Mucosa of gallbladder (tissue), 1 donor: ENCODE results near the gene TPPP2. TPM values are rescaled to one million over a fixed set of nuclear protein-coding genes. Genes with fewer than 3 reads are reported as not detected.
"Not testable (repeated sequence)": the region's sequence is repeated elsewhere in the genome, so short reads cannot be mapped to it uniquely, and the experiment has no call there.

Source experiments
- DNase-seq: peaks from one replicate; pipeline ENCODE4 v3.0.0-alpha.2; 2020; ENCODE audit warnings: low spot score
- total RNA-seq: library from RNA; stranded (reverse); gene quantifications from one replicate; pipeline ENCODE4 v1.2.1, GENCODE V29; 2021
- donor health status: DM: no; HTN: no; CAD: no.

TPPP2 gene
- 0.81 TPM for total RNA-seq

DNA sequence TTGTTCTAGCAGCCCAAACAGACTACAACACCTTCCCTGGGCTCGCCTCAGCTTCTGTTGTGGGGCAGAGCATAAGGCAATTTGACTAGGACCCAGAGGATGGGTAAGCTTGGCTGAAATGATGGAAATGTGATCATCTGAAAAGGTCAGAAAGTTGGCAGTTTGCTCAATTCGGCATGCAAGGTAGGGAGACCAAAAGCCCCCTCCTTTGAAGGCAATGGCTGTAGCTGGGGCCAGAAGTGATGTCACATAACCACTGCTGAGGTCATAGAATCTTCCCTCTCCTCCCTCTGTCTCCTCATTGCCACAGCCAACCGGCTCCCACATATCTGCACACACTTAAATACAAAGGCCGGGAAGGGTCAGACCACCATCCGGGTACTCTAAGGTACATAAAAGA lies at the start of gene TPPP2:
Gene TPPP2 (plus strand): TSS at position 301 of the 400 bp plus-strand sequence. CDS start 365 bp downstream, outside the sequence.
- no peak for DNase-seq

DNA sequence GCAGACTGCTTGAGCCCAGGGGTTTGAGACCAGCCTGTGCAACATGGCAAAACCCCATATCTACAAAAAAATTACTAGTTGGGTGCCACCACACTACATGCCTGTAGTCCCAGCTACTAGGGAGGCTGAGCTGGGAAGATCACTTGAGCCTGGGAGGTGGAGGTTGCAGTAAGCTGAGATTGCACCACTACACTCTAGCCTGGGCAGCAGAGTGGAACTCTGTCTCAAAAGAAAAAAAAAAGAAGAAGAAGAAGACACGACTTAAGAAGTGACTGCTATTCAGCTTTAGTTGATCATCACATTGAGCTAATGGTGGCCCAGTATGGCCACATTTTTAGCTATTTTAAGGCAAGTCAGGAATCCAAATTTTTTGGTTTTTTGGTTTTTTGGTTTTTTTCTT lies 49.1 kb upstream of the TPPP2 start:
- DNase-seq = no peak

GRCh38 chr14:20982646-20983369 lies 47.2 kb upstream of the TPPP2 start:
- DNase-seq = no peak

- not testable (repeated sequence) for DNase-seq
These were observed 44.4 kb upstream of the TPPP2 start for GRCh38 chr14:20985650-20986049.

DNA sequence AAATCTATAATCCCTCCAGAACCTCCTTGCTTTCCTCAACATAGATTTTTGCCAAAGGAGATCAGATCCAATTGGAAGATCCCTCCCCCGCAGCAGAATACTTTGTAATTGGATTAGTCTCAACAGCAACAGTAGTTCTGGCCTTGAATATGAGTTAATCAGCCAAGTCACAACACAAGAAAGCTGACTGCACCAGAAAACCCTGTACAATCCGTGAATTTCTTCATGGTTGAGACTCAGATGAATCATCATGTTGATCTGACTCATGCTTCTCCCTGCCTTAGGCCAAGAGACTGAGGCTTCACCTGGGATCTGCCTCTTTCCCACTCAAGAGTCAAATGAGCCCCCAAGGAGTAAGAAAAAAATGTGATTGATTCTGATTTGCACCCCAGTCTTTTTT lies 43.2 kb upstream of the TPPP2 start:
- DNase-seq = no peak

DNA sequence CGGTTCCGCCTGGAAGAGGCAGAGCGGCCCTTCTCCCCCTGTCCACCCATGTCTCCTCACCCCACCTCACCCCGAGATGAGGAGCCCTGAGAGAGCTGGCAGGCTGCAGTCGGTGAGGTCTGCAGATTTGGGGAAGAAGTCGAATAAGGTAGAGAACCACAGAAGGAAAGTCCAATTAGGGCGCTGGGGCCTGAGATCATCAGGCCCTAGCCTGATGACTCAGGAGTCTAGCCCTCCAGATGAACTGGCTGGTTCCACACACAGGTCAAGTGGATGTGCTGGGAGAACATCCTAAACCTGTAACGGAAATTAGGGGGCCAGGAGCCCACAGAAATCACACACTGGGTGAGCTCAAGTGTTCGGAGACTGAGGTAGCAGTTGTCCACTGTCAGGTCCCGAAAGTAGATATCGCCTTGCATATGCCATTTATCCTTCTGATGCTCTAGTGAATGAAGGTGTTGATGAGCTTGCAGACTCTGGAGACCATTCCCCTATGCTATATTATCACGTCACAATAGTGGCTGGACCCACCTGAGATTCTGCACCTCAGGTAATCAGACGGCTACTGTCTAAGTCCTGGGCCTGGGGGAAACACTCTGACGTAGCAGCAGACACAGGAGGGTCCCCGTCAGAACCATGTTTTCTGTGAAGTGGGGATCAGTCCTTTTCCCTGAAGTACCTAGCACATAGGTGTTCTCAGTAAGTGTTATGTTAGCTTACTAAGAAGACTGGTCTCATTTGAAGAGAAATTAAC lies 41.1 kb upstream of the TPPP2 start:
- DNase-seq = no peak

DNA sequence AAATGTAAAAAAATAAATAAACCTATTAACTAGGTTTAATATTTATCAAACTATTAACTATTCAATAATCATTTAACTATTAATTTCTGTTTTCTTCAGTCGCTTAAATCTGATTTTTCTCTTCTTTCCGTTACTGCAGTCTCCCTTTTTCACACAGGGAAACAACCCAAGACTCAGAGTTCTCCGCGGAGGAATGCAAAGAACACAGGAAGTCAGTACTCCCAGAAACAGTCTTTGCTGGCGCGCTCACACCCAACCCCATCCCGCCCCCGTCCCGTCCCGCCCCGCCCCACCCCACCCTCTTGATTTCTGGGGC lies 40.6 kb upstream of the TPPP2 start:
- no peak for DNase-seq

GRCh38 chr14:20989787-20990600 lies 40.0 kb upstream of the TPPP2 start, which contains the start of gene METTL17:
METTL17 (plus strand) TSS chr14:20989980; CDS start chr14:20990003, 23 bp downstream.
- peak; percentile 94 for DNase-seq

GRCh38 chr14:20996521-20996920 lies 33.5 kb upstream of the TPPP2 start:
- DNase-seq = no peak

- DNase-seq = no peak
These were observed 32.9 kb upstream of the TPPP2 start for GRCh38 chr14:20997115-20997514.

DNA sequence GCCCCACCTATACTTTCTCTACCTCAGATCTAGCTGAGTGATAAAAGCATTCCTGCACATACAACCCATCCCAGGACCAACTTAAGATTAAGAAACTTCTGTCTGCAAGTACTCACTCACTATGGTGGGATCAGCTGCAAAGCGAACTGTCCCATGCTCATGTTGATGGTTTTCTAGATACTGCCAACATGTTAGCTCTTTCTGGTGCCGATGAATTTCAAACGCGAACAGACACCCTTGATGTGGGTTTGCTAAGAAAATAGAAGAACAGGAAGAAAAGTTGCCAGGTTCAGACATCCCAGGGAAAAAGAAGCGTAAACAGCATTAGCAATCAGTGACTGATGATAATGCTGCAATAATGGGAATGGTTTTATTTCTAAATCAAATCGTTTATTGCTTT lies 32.5 kb upstream of the TPPP2 start:
- DNase-seq = no peak

- no peak for DNase-seq
These were observed 31.9 kb upstream of the TPPP2 start for GRCh38 chr14:20998139-20998538.

DNA sequence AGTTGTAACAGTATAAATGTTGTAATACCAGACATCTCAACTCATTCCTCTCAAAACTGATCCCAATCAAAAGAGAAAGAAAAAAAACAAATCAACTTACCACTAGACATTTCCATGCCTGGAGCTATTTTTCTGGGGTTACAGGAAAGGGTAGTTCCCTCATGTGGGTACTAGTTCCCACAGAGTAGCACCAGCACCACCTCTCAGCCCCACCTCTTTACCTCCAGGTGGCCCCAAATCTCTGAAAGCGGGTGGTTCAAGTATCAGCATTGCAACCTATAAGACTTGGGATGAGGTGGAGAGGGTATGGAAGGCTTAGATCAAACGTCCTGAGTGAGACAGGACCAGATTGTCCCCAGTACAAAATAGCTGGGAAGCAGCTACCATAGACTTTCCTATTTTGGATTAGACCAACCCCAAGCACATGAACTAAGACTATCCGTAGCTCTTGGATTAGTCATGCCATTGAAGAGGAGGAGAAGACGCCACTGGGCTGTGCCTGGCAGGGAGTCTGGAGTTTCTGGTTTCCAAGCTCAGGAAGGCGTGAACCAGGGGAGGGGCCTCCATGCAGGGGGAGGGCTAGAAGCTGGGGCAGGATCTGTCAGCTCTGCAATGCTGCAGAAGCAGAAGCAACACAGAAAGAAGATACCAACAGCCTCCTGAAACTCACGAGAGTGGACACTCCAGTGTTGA lies 31.2 kb upstream of the TPPP2 start, which contains the start of gene SLC39A2:
Gene SLC39A2 (plus strand): TSS at position 620 of the 693 bp plus-strand sequence. CDS start 154 bp downstream, outside the sequence.
- DNase-seq = peak; percentile 64

DNA sequence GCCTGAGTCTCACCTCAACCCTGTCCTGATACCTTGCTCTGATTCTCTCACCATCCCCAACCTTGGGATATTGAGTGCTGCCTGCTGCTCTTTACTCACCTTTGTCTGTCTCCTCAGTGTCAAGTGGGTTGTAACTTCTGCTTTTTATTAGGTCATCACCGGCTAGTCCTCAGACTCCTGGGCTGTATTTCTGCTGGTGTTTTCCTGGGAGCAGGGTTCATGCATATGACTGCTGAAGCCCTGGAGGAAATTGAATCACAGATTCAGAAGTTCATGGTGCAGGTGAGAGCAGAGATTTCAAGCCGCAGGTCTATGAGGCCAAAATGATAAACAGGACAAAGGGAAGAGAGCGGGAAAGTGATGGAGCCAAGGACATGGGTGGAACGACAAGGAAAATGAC lies 30.4 kb upstream of the TPPP2 start:
- no peak for DNase-seq

- no peak for DNase-seq
These were observed 28.8 kb upstream of the TPPP2 start for GRCh38 chr14:21001218-21001617.

DNA sequence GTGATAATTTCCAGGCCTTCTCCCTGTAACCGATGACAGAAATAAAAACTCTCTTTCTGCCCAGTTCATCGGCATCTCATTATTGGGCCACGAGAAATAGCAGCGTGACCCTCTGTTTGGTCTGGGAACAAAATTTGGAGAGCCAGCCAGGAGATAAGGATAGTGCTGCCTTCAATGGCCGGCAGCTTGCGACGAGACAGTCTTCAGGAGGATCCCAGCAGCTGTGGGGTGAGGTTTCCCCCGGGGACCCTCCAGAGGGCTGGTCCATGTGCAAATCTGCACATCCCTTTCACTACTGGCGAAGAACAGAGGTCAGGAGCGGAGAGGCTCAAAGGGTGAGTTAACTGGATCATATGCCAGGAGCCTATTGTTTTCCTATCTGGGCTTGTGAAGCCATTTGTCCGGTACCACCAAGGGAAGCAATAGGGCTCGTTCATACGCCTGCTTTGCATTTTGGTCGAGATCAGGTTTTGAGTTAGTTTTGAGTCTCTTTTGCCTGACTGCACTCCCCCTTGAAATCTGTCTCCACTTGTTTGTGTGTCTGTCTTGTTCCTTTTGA lies 26.1 kb upstream of the TPPP2 start:
- no peak for DNase-seq

DNA sequence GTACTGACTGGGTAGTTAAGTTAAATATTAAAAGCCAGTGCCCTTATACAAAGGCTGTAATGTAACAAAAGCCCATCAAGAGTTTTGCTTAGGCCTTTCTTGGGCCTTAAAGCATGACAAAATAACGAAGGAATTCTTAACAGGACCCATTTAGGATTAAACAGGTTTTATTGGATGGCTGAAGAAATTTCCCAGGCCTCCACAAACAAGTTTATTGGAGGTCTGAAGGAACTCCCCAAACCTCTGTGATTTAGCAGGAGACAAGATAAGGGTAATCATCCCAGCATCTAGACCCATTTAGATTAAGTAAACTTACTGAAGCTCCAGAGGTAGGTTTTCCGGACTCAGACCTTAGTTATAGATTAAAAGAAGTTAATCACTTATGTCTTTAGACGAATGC lies 20.3 kb upstream of the TPPP2 start:
- not testable (repeated sequence) for DNase-seq

DNA sequence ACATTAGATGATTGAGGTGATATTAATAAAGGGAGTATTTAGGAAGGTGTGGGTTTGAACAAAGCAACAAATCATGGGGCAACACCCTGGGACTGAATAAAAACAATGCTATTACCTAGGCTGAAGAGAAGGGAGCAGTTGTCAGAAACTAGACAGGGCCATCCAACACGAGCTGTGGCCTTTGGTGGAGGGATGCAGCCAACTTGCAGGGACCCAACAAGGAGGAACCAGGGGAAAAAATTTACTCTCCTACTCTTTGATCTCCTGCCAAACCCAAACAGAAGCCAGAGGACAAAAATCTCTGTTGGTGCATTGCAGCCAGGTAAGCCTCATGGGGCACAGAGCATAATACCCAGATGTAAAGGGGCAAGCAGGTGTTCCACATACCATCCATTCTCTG lies 18.9 kb upstream of the TPPP2 start:
- no peak for DNase-seq

DNA sequence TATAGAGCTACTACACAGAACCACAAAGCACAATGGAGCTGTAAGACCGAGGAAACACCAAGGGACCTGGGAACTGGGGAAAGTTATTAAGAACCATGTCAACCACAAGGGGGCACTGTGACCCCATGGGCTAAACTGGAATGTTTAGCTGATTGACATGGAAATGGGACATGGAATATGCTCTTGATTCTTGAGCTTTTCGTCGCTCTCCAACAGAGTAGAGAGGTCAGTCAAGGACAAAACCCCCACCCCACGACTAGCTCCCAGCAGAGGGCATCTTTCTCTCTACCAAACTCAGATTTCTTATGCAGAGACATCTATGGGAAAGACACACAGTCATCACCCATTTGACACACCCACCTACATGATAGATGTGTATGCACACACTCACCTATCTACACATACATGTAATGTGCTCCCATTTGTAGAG lies 15.2 kb upstream of the TPPP2 start:
- peak; percentile 88 for DNase-seq

DNA sequence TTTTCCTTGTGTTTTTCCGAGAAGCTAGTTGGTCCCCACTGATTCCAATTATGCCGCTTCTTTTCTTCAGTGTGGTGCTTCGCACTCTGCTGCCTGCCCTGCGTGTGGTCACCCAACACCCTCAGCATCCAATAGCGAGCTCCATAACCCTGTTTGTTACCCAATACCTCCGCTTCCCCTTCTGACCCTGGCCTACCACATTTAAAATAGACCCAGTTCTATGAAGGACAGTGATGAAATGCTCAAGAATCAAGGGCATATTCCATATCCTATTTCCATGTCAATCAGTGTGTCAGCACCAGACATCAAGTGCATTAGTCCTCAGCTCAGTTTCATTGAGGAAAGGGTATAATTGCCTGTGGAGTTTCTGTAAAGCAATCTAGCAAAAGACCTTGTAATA lies 14.7 kb upstream of the TPPP2 start:
- no peak for DNase-seq
